PFSK-1 (cell line): ENCODE results near the gene PAGE1.

Experiments
- POLR2AphosphoS5 ChIP-seq: IDR thresholded peaks from 2 replicates; pipeline ENCODE4 v1.6.1; 2012; ENCODE audit warnings: low read depth, mild to moderate bottlenecking, control low read depth, low read length, moderate library complexity
- REST ChIP-seq, 2 experiments: IDR thresholded peaks; 2 replicates each; pipeline versions ENCODE4 v1.6.1 to v1.8.0; 2011 to 2012; ENCODE audit warnings: low read depth in 2 of 2, low read length in 2 of 2, control low read depth in 1 of 2, inconsistent platforms in 1 of 2, mild to moderate bottlenecking in 1 of 2, moderate library complexity in 1 of 2; ENCODE audit not compliant: insufficient read depth in 1 of 2
- TAF1 ChIP-seq: IDR thresholded peaks from 2 replicates; pipeline ENCODE4 v1.6.1; 2012; ENCODE audit warnings: low read length, control low read depth, borderline replicate concordance; ENCODE audit not compliant: insufficient read depth

DNA sequence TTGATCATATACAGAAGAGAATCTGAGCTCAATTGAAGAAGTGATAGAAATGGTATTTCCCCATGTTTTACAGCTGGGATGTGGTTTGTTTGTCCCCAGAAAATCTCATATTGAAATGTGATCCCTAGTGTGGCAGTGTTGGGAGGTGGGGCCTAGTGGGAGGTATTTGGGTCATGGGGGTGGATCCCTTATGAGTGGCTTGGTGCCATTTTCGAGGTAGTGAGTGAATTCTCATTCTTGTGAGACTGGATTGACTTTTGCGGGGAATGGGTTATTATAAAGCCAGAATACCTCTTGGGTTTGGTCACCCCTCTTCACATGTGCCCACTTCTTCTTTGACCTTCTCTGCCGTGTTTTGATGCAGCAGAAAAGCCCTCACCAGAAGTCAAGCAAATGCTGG is 29.6 kb upstream of the PAGE1 start:
- TF ChIP-seq POLR2AphosphoS5 (no peak), TAF1 (no peak), REST (IDR thresholded peaks at IDR 0.05; ENCODE audit: insufficient read depth in 1 of 2, low read depth in 2 of 2, low read length in 2 of 2) (no peak)
